Mucosa of rectum (tissue), 2 donors: Measurements from ENCODE around the gene MEGF11.
"Not testable (repeated sequence)": the region's sequence is repeated elsewhere in the genome, so short reads cannot be mapped to it uniquely, and the experiment has no call there.

Source experiments
- H3K27ac ChIP-seq, 2 donors: one replicate each; pipeline ENCODE4 v1.7.0; 2013; ENCODE audit warnings: inconsistent platforms in 2 of 2, low read depth in 2 of 2, low read length in 2 of 2
- H3K27me3 ChIP-seq, 2 donors: one replicate each; pipeline ENCODE4 v1.7.0; 2013; ENCODE audit warnings: low read length in 2 of 2; ENCODE audit not compliant: control insufficient read depth in 2 of 2, insufficient read depth in 2 of 2
- H3K36me3 ChIP-seq, 2 donors: one replicate each; pipeline ENCODE4 v1.7.0; 2013; ENCODE audit warnings: low read length in 2 of 2; ENCODE audit not compliant: control insufficient read depth in 2 of 2, insufficient read depth in 2 of 2
- H3K4me1 ChIP-seq, 2 donors: one replicate each; pipeline ENCODE4 v1.7.0; 2013; ENCODE audit warnings: low read length in 2 of 2, mild to moderate bottlenecking in 1 of 2; ENCODE audit not compliant: control insufficient read depth in 2 of 2, insufficient read depth in 2 of 2
- H3K4me3 ChIP-seq, 2 donors: one replicate each; pipeline ENCODE4 v1.7.0; 2013; ENCODE audit warnings: low read length in 2 of 2
- H3K9ac ChIP-seq, 2 donors: one replicate each; pipeline ENCODE4 v1.7.0; 2013; ENCODE audit warnings: low read length in 2 of 2, low read depth in 1 of 2, mild to moderate bottlenecking in 1 of 2
- H3K9me3 ChIP-seq, 2 donors: one replicate each; pipeline ENCODE4 v1.7.0; 2013; ENCODE audit warnings: low read length in 2 of 2; ENCODE audit not compliant: control insufficient read depth in 2 of 2
- donor health status: healthy.
- donor health status: Normal muscosa, but diverticular disease.

MEGF11 gene

DNA sequence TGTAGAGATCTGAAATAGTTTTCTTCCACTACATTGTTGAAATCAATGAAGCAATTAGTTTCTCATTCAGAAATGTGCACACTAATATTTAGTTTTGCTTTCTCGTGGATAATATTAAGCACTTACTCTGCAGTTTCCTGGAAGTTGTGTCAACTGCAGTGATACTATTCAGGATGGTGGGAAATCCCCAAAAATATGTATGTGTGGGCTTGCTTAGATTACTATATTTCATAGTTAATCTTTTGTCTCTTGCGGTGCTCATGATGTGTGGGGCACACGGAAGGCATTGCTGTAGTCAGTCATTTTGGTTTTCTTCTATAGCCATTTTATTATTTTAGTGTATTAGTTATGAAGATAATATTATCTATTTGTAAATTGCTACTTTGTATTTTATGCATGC lies 364.6 kb downstream of the MEGF11 start:
- H3K9me3 ChIP-seq = no peaks in the 10 kb centered on the region
- H3K9ac ChIP-seq = no peak overlapping the region
- H3K4me1 ChIP-seq = no peaks in the 10 kb centered on the region
- H3K36me3 ChIP-seq = peaks cover 38 to 49% of the 10 kb centered on the region in 2 donors
- H3K4me3 ChIP-seq = no peak overlapping the region
- no peak overlapping the region for H3K27ac ChIP-seq
- H3K27me3 ChIP-seq = no peaks in the 10 kb centered on the region

GRCh38 chr15:65887565-65887964 lies 366.0 kb downstream of the MEGF11 start:
- Histone ChIP-seq H3K9me3 (no peaks in the 10 kb centered on the region), H3K4me3 (no peak overlapping the region), H3K27ac (no peak overlapping the region), H3K36me3 (peaks cover 36 to 48% of the 10 kb centered on the region in 2 donors), H3K4me1 (no peaks in the 10 kb centered on the region), H3K27me3 (no peaks in the 10 kb centered on the region), H3K9ac (no peak overlapping the region)

DNA sequence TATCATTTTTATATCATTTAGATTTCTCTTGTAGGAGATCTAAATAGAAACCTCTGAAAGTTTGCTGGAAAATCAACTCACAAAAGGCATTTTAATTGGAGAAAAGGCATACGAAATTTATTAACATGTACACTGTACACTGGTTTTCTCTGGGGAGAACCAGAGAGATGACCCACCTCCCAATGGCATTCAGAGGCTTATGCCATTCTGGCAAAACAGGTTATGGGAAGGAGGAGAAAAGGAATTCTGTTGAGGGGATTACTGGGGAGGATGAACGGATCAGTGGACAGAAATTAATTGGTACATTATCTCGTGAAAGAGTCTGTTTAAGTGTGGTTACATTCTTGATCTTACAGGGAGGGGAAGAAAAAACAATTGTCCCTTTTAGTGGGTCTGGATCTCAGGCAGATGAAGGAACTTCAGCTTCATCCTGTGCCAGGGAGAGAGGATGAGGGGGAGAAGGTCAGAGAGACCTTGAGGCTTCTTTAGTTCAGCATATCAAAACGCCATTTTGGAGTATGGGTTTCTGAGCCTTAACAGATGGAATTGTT lies 367.8 kb downstream of the MEGF11 start:
- Histone ChIP-seq H3K4me1 (no peaks in the 10 kb centered on the region), H3K27ac (no peak overlapping the region), H3K36me3 (peaks cover 30 to 45% of the 10 kb centered on the region in 2 donors), H3K27me3 (no peaks in the 10 kb centered on the region), H3K9ac (no peak overlapping the region), H3K9me3 (no peaks in the 10 kb centered on the region), H3K4me3 (no peak overlapping the region)

DNA sequence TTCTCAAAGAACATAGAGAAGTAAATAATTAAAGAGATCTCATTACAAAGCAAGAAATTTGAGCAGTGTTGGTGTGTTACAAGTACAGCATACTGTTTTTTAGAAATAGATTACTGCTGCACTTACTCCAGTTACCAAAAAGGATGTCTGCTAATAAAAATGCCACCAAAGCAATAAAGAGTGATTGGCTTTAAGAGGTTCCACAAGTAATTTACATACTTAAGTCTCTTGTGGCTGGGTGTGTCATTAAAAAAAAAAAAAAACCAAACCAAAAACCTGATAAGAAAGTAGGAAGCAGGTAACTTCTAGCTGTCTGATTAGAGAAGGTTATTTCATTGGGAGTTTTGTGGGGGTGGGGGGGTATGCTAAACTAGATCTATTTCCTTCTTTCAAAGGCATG lies 369.0 kb downstream of the MEGF11 start:
- Histone ChIP-seq H3K27ac (no peak overlapping the region), H3K4me3 (no peak overlapping the region), H3K9me3 (no peaks in the 10 kb centered on the region), H3K4me1 (no peaks in the 10 kb centered on the region), H3K9ac (no peak overlapping the region), H3K36me3 (peaks cover 33 to 52% of the 10 kb centered on the region in 2 donors), H3K27me3 (no peaks in the 10 kb centered on the region)

DNA sequence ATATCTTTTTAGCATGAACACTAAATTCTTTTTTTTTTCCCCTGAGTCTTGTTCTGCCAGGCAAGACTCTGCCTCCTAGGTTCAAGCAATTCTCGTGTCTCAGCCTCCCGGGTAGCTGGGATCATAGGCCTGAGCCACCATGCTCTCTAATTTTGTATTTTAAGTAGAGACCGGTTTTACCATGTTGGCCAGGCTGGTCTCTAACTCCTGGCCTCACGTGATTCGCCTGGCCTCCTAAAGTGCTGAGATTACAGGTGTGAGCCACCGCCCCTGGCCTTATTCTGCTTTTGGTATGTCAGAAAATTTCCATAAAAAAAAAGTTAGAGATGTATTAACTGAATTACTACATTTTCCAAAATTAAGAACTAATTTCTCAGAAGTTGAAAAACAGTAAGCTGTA lies 370.0 kb downstream of the MEGF11 start:
- H3K9ac ChIP-seq = no peak overlapping the region
- peaks cover 38 to 51% of the 10 kb centered on the region in 2 donors for H3K36me3 ChIP-seq
- H3K4me3 ChIP-seq = no peak overlapping the region
- H3K27ac ChIP-seq = no peak overlapping the region
- no peaks in the 10 kb centered on the region for H3K27me3 ChIP-seq
- no peaks in the 10 kb centered on the region for H3K4me1 ChIP-seq
- H3K9me3 ChIP-seq = no peaks in the 10 kb centered on the region

DNA sequence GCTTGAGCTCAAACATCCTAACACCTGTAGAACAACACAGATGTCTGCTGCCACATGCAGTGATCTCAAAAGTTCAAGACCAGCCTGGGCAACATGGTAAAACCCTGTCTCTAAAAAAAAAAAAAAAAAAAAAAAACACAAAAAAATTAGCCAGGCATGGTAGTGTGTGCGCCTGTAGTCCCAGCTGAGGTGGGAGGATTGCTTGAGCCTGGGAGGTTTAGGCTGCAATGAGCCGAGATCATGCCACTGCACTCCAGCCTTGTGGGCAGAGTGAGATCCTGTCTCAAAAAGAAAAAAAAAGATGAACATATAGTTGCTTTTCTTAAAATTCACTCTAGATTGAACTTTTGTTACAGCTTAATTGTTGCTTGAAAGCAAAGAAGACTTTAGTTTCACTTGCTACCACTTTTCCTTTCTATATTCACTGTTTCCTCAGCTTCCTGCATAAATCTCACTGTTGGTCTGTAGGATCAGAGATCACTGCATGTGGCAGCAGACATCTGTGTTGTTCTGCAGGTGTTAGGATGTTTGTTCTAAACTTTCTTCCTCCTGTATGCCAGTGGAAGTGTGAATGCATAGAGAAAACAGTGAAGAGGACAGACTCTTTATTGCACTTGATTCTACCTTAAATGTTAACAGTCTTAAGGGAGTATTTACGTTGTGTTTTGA lies 371.6 kb downstream of the MEGF11 start:
- Histone ChIP-seq H3K9ac (no peak overlapping the region), H3K9me3 (no peaks in the 10 kb centered on the region), H3K4me3 (no peak overlapping the region), H3K36me3 (peaks cover 40 to 48% of the 10 kb centered on the region in 2 donors), H3K4me1 (no peaks in the 10 kb centered on the region), H3K27ac (no peak overlapping the region), H3K27me3 (no peaks in the 10 kb centered on the region)

DNA sequence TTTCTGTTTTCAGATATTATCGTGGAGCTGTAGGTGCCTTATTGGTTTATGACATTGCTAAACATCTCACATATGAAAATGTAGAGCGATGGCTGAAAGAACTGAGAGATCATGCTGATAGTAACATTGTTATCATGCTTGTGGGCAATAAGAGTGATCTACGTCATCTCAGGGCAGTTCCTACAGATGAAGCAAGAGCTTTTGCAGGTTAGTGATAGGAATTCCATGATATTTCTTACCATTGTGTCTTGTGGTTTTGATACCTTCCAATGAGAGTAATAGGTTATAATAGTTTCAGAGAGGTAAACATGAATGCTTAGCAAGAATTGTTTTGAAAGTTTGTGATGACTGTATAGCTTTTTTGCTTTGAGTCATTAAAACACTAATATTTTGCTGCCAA lies 375.8 kb downstream of the MEGF11 start:
- Histone ChIP-seq H3K36me3 (peaks cover 41 to 44% of the 10 kb centered on the region in 2 donors), H3K9ac (no peak overlapping the region), H3K27me3 (no peaks in the 10 kb centered on the region), H3K4me1 (no peaks in the 10 kb centered on the region), H3K9me3 (no peaks in the 10 kb centered on the region), H3K27ac (no peak overlapping the region), H3K4me3 (no peak overlapping the region)

DNA sequence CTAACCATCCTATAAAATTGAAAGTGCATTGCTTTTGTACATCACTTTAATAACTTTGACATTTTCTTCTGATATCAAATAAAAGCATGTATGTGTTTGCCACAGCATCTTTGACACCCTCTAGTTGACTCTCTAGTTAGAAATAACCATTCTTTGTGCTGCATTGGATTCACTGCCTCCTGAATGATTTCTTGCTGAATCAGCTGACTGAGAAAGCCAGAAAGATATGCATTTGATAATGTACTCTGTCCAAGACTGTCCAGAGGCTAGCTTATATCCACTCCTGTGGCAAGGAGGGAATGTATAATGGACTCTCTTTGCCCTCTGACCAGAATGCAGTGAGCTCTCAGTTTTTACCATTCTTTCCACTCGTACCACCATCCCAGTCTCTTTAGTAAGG lies 378.1 kb downstream of the MEGF11 start:
- Histone ChIP-seq H3K27ac (no peak overlapping the region), H3K36me3 (peaks cover 38 to 41% of the 10 kb centered on the region in 2 donors), H3K9ac (no peak overlapping the region)

GRCh38 chr15:65873256-65873655 lies 380.3 kb downstream of the MEGF11 start:
- Histone ChIP-seq H3K4me3 (no peak overlapping the region), H3K9ac (no peak overlapping the region), H3K27me3 (no peaks in the 10 kb centered on the region), H3K27ac (no peak overlapping the region), H3K9me3 (no peaks in the 10 kb centered on the region), H3K4me1 (peaks cover 5 to 8% of the 10 kb centered on the region in 2 donors), H3K36me3 (peaks cover 25 to 27% of the 10 kb centered on the region in 2 donors)

More for the DNA sequence above, 378.1 kb downstream of the MEGF11 start:
- Histone ChIP-seq H3K9me3 (no peaks in the 10 kb centered on the region), H3K4me1 (peaks cover 5 to 8% of the 10 kb centered on the region in 2 donors), H3K27me3 (no peaks in the 10 kb centered on the region), H3K4me3 (no peak overlapping the region)

DNA sequence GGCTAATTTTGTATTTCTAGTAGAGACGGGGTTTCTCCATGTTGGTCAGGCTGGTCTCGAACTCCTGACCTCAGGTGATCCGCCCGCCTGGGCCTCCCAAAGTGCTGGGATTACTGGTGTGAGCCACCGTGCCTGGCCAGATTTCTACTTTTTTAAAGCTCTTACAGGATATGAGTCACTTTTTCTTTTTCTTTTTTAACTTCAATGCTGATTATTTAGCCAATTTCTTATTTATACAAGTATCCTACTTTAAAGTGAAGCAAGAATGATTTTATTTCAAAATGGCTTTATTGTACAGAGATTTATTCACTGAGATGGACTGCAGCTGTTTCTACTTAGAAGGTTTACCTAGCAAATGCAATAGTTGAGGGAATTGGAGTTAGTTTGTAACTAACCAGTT lies 381.0 kb downstream of the MEGF11 start:
- peaks cover 19 to 21% of the 10 kb centered on the region in 2 donors for H3K36me3 ChIP-seq
- H3K9me3 ChIP-seq, H3K27ac ChIP-seq, H3K9ac ChIP-seq, H3K4me3 ChIP-seq, H3K27me3 ChIP-seq, H3K4me1 ChIP-seq: not testable (repeated sequence)
